Amniotic epithelial cell (primary cell): ENCODE measurements around the gene APBB2.
A peak's percentile ranks its signal among the peaks of the same experiment; 100 is the strongest.
"Not testable (repeated sequence)": the region's sequence is repeated elsewhere in the genome, so short reads cannot be mapped to it uniquely, and the experiment has no call there.

Experiments
- DNase-seq: peaks from one replicate; pipeline ENCODE4 v3.0.0-alpha.2; 2010; ENCODE audit warnings: low read depth

The APBB2 gene

DNA sequence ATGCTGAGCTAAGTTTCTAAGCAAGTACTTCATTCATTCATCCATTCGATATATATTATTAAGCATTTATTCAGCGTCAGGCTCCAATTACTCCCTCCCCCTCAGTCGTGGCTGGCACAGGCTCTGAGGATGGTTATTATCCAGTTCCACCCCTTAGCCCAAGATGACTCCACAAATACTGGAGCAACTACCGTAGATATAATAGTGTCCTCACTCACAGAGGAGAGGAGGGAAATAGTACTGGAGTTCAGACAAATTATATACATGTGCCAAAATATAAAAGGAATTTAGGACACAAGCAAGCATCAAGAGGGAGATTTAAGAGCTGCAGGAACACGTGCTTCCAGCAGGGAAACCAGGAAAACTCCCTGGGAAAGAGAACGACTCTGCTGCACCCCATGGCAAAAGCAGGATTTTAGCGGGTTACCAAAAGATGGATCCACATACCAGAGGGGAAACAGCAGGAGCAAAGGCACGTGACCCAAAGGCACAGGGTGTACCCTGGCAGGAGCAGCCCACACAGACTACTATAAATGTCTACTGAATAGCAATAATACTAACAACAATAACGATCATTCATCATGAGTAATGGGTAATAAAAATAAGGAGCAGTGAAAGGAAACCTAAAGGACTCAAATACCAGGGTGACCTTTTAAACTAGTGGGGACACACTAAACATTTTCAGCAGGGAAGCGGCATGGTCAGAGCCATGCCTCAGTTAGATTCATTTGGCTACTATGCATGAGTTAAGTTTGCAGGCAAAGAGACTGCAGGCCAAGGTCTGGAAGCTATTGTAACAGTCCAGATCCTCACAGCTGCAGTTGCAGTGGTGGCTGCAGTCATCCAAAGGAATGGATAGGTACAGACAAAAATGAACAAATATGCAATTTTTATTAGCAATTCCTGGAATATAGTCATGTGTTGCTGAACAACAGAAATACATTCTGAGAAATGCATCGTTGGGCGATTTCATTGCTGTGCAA, 153.7 kb downstream of the APBB2 start:
- DNase-seq = no peak

DNA sequence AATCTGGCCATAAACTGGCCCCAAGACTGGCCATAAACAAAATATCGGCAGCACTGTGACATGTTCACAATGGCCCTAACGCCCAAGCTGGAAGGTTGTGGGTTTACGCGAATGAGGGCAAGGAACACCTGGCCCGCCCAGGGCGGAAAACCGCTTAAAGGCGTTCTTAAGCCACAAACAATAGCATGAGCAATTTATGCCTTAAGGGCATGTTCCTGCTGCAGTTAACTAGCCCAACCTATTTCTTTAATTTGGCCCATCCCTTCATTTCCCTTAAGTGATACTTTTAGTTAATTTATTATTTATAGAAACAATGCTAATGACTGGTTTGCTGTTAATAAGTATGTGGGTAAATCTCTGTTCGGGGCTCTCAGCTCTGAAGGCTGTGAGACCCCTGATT, 154.9 kb downstream of the APBB2 start:
- DNase-seq = not testable (repeated sequence)

DNA sequence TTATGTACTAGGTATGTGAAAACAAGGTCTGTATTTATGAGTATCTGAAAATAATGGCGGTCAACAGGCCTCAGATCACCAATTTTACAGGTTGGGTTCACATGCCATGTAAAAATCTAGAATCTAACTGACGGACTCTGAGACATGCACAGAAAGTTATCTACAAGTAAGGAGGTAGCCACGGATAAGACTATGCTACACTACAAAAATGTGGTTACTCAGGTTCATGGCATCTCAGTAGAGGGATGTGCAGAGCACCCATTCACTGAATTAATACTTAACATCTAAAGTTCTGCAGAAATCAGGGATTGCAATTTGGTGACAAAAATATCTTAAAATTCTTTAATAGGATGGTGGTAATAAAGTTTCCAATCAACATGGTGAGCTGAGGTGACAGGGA, 155.9 kb downstream of the APBB2 start:
- peak; percentile 74 for DNase-seq

DNA sequence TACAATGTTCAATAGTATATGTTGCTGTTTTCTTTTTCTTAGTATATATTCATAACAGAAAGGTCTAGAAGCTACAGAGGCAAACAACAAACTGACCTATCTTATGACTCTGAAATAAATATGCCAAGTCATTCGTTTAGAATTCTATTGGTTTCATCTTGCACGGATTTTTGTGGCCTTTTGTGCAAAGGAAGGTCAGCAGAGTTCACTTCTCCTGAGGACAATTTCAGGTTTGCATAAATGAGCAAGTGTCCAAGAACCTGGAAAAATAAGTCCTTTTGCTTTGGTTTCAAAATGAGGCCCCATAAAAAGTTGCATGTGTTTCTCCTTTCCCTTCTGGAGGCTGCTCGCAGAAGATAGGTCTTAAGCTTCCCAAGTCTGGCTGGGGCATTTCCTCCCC, 156.9 kb downstream of the APBB2 start:
- peak; percentile 73 for DNase-seq

DNA sequence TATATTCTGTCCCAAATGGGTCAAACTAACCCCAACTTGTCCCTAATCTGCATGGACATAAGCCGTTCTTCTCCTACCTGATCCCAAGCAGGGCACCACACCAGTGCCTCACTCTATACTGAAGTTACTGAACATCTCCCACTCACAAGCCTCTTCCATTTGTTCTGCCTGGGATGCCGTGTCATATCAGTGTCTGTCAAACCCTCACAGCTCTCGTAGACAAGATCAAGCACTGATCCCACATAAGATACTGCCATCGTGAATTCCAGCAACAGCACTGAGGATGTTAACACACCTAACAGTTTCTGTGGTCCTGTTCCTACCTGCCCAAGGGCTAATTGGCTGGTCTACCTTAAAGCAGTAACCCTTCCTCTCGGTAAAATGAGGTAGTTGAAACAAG, 162.1 kb downstream of the APBB2 start:
- DNase-seq = no peak

DNA sequence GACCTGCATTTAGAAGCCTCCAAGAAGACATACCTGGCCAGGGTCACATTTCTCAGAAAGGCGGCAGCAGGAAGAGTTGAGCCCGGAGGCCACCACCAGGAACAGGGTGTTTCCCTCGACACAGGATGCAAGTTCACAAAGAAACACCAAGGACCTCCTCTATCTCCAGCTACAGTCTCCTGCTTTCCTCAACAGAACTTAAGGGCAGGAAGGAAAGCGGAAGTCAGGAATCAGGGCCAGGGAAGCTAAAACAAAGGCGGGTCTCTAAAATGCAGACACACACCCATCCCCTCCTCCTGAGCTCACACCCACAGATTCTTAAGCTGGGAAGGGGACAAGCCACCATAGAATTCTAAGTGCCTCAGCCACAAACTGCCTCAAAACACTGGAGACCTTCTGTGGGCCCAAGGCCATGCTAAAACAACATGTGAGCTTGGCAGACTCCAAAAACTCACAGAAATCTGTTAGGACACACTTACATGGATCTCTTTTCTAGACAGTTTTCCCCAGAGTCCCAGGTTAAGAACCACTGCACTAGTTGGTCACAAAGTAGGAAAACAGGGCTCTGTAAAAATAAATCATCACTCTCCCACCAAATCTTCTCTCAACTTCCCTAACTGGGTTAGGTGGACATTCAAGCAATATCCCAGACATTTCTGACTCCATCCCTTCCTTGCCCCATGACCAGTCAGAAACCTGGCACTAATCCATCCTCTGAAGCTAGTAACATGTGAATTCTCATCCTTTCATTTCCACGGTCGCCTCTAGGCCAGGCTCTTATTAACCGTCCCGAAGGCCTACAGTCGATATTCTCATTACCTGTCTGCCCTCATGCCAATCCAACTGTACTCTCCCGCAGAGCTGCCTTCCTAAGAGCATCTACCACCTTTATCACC, 163.2 kb downstream of the APBB2 start:
- DNase-seq = peak; percentile 17

DNA sequence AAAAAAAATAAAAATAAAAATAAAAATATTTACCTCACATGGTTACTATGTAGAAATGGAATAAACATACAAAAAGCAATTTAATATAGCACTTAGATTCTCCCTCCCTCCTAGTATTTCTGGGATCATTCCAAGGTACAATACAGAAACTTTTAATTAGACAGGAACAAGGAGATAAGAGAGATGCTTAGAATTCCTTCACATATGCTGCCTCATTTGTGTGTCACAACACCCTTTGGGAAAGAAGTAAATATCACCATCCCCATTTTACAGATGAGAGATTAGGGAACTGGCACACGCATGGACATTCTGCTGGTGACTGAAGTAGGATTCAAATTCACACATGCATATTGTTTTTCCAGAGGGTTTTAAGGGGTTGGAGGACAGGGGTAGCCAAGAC, 164.2 kb downstream of the APBB2 start:
- DNase-seq = peak; percentile 71

DNA sequence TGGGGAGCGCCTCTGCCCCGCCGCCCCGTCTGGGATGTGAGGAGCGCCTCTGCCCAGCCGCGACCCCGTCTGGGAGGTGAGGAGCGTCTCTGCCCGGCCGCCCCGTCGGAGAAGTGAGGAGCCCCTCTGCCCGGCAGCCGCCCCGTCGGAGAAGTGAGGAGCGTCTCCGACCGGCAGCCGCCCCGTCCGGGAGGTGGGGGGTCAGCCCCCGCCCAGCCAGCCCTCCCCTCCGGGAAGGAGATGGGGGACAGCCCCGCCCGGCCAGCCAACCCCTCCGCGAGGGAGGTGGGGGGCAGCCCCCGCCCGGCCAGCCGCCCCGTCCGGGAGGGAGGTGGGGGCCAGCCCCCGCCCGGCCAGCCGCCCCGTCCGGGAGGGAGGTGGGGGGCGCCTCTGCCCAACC, 165.2 kb downstream of the APBB2 start:
- not testable (repeated sequence) for DNase-seq

DNA sequence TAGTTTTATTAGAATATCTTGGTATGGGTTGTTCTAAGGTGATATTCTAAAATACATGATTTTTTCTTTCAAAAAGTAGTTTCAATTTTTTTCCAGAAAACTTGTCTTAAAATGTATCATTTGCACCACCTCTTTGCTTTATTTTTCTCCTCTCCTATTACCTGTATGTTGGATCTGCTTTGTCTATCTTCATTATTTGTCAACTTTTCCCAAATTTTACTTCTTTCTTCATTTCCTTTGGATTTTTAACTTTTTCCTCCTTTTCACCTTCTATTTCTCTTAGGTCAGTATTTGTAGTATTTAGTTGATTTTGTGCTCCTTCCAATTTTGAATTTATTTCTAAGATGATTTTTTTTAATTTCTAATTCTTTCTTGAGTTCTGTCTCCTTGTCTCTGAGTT, 169.6 kb downstream of the APBB2 start:
- DNase-seq = no peak

DNA sequence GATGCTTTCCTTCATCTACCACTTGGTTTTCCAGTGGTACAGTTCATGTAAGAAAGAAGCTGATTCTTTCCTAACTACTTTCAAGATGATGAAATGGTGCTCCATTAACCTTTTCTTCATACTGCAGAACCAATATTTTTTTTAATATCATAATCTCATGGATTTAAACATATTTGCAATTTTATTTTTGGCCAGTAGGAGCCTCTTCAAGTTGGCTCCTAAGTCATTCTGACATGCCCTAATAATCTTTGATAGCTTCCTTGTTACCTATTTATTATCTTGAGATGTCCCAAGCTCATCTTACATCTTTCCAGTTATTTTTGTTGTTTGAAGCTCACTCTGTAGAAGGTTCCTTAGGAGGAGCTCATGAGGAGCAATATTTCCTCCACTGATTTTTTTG, 170.2 kb downstream of the APBB2 start:
- DNase-seq = no peak

DNA sequence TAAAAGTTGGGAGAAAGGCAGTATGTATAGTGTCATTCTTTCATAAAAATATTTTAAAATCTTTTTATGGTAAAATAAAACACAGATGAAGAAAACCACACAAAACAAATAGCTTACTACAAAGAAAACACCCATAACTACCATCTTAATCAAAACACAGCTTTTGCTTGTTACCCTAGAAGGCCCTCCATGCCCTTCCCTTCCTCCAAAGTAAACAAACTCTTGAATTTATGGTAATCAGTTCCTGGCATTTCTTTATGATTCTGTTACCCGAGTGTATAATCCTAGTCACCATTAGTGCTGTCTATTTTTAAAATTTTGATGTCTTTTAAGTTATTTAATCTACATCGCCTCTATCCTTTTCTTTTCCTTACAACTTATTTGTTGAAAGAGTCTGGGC, 170.9 kb downstream of the APBB2 start:
- DNase-seq = no peak

DNA sequence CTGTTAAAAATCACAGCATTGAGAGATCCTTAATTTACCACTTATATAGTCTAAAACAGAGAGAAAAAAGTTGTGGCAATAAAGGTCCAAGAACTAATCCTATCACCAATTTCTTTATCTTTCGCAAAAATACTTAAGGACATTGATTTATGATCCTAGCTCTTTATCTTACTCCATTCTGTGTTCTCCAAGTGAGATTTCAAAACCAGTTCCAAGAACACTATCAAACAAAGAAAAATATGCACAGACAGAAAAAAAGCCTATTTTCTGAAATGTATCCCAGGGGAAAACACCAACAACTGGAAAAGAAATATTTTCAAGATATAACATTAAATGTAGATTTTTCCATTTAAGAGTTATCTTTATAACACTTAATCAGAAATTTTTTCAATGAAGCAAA, 172.8 kb downstream of the APBB2 start:
- DNase-seq = peak; percentile 71

DNA sequence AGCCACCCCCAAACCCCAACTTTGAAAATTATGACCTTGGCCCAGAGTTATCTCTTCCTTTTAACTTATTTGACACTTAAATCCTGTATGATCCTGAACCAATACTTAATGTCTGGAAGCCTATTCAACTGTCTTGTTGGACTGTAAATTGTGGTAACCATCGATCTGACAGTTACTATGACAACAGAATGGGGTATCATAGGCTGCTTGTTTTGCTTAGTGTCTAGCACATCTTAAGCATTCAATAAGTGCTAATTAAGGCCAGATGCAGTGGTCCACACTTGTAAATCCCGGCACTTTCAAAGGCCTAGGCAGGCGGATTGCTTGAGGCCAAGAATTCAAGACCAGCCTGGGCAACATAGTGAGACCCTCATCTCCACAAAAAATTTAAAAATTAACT, 175.0 kb downstream of the APBB2 start:
- no peak for DNase-seq

DNA sequence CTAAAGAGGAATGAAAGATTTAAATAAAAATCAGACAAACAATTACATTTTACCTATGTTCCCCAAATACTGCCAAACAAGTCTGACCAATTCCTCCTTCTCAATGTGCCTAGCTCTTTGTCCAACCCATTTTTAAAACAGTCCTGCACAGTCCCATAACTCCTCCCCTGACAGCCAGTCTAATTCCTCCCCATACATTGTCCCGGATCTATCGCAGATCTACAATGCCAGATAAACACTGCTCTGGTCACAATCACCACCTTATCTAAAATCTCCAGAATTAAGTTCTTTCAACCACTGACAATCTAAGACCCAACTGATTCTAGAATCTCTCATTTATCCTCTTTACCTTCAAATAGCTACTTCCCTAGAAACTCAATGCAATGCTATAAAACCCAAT, 176.0 kb downstream of the APBB2 start:
- no peak for DNase-seq

DNA sequence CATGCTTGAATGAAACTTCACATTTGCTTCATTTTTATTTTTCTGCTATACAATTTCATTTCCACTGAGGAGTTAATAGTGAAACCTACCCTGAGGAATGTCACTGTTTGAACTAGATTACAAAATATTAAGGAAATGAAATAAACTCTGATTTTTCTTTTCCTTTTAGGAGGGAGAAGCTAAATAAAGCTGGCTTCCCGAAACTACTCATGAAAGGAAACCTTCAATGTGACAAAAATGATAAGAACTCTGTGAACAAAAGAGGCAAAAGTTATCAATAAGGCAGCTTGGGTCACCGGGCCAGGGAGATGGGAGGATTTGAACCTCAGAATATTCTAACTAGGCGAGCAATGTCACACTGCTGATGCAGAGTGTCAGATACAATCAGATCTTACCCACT, 185.2 kb downstream of the APBB2 start:
- no peak for DNase-seq

DNA sequence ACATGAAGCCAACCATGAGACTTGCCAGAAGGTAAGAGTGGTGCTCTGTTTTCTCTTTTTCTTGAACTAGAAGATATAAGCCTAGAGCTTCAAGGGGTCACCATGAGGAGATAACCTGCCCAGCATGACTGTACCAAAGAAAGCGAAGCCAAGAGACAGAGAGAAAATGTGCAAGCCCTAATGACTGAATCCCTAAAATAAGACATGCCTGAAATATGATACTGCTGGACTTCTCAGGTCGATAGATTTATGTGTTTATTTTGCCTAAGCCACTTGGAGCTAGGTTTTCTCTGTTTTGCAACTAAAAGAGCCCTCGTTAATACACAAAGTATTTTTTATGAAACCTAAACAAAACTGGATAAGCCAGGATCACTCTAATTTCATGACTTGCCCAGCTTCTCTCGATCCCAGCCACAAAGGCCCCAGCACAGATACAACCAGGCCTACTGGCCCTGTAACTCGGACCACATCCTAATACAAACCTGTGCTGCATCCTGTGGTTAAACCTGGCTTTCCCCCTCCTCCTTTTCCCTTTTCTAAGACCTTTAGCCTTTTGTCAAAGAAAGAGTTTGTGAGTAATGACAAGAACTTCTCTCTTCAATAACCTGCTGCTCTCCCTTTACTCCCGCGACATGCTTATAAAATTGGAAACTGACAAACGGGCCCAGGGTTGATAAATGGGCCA, 185.8 kb downstream of the APBB2 start:
- peak; percentile 94 for DNase-seq

DNA sequence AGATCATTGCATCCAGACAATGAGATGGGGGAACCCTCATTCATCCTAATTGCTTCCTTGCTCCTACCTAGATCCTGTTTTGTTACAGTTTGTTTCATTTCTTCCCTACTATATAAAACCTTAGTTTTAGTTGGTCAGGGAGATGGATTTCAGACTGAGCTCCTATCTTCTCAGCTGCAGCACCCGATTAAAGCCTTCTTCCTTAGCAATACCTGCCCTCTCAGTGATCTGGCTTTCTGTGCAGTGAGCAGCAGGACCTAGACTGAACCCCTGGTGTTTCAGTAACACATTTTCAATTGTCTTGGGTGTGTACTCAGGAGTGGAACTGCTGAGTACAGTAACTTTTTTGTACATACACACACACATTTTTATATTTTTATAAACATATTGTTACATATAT, 187.4 kb downstream of the APBB2 start:
- DNase-seq = no peak

DNA sequence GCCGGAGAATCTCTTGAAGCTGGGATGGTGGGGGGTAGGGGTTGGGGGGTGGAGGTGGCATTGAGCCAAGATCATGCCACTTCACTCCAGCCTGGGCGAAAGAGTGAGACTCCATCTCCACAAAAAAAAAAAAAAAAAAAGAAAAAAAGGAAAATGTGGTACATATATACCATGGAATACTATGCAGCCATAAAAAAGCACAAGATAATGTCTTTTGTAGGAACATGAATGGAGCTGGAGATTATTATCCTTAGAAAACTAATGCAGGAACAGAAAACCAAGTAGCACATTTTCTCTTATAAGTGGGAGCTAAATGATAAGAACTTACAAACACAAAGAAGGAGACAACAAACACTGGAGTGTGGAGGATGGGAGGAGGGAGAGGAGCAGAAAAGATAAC, 188.5 kb downstream of the APBB2 start:
- DNase-seq = no peak

DNA sequence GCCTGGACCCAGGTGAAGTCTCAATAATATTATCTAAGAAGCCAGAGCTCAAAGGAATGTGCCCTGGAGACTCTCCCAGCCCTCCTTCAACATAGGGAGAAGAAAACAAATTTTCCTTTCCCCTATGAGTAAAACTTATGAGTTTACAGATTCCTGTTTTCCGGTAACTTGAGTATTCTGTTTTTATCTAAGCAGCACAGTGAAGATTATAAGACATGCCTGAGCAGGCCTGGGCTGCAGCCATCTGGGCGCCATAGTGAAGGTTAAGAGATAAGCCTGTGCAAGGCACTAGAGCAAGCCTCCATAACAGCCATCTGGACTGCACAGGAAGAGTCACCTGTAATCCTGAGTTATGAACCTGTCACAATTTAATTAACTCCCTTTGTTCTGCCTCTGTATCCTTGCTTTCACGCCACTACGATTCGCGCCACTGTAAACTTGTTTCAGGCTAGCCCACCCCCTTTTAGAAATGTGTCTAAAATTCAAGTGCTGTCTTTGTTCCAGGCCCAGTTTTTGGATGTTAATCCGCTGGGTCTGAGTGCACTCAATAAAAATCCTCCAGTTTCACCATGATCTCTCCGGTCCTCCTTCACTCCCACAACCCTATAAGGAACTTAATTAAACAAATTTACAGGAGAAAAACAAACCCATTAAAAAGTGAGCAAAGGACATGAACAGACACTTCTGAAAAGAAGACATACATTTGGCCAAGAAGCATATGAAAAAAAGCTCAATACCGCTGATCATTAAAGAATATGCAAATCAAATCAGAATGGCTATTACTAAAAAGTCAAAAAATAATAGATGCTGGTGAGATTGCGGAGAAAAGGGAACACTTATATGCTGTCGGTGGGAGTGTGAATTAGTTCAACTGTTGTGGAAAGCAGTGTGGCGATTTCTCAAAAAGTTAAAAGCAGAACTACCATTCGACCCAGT, 189.5 kb downstream of the APBB2 start:
- DNase-seq = peak; percentile 42

DNA sequence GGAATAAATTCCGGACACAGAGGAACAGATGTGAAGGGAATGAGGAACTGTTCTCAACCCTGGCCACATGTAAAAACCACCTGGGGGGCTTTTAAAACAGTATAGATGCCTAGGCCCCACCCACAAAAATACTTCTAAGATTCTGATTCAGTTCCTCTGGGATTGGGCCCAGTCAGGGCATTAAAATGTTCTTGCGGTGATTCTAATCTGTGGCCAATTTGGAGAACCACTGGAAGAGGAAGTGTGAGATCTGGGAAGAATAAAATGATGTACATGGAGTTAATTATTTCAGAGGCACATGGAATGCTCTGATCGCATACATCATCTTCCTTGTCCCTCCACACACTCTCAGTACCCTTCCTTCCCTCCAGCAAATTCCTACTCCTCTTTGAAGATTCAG, 192.2 kb downstream of the APBB2 start:
- no peak for DNase-seq

DNA sequence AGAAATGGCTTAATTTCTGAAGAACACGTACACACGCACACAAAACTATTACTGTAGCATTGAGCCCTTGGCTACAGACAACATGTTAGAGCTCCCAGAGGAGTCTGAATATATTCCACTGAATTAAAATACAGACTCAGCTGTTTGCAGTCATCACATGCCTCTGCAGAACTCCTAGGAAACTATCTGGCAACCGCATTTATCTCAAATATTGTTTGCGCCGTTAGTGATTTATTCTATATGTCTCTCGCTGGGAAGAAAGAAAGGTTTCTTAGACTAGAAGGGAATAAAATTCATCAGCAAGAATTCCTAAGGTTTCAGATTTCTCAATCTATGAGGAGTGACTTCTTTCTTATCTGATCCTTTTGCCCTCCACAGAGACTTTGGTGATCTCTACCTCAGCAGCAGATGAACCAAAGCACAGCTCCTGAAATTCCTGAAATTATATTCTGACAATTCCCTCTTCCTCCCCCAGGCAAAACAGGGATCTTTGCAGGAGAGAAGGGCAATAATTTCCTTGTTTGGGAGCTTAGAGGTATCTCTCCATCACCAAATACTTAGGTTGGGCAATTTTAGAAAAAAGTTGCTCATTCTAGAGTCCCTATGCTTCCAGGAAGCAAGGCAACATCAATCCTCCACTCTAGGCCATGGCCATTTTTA, 199.2 kb downstream of the APBB2 start:
- peak; percentile 88 for DNase-seq
